Measurements from ENCODE around the gene DLEU7.

The DLEU7 gene

DNA sequence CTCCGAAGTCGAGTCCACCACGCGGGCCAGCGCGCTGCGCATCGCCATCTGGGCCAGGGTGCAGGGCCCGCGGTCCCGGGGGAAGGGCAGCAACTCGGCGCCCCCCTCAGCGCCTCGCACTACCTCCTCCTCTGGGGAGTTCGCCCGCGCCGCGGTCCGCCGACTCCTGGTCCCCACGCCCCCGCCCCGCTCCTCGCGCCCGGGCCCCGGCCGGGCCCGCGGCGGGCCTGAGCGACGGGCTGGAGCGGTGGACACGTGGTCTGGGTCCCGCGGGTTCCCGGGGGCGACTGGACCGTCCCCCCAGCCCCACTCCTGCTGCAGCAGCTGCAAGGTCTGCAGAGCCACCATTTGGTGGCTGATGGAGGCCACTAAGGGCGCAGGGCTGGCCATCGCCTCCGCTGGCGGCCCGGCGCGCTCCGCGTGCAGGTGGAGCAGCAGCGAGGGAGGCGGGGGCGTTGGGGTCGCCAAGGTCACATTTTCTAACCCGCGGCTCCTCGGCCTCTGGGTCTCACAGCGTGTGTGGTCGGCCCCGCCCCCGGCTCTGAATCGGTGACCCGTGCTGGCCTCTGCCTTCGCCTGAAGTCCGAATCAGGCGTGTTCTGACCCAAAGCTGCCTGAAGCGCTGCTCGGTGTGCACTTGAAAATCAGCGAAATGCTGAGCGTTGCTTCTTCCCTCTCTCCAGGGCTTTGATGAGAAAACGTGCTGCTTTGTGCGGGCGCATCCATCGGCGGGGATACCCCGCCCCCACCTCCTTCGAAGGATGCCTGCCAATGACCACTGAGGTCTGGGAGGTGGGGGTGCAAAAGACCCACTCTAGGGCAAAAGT is at the start of gene DLEU7:
DLEU7 (minus strand) TSS at position 436 of the 827 bp plus-strand sequence; CDS start at position 390, 46 bp downstream.
- TF ChIP-seq, protein P1, sequence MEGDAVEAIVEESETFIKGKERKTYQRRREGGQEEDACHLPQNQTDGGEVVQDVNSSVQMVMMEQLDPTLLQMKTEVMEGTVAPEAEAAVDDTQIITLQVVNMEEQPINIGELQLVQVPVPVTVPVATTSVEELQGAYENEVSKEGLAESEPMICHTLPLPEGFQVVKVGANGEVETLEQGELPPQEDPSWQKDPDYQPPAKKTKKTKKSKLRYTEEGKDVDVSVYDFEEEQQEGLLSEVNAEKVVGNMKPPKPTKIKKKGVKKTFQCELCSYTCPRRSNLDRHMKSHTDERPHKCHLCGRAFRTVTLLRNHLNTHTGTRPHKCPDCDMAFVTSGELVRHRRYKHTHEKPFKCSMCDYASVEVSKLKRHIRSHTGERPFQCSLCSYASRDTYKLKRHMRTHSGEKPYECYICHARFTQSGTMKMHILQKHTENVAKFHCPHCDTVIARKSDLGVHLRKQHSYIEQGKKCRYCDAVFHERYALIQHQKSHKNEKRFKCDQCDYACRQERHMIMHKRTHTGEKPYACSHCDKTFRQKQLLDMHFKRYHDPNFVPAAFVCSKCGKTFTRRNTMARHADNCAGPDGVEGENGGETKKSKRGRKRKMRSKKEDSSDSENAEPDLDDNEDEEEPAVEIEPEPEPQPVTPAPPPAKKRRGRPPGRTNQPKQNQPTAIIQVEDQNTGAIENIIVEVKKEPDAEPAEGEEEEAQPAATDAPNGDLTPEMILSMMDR (IDR thresholded peaks at IDR 0.05): no peak
- DNase-seq (ENCODE audit: low spot score): no peak
- Histone ChIP-seq H3K27ac (no peak within 1 kb of the TSS), H3K4me3 (peak within 1 kb of the TSS; percentile 68)

DNA sequence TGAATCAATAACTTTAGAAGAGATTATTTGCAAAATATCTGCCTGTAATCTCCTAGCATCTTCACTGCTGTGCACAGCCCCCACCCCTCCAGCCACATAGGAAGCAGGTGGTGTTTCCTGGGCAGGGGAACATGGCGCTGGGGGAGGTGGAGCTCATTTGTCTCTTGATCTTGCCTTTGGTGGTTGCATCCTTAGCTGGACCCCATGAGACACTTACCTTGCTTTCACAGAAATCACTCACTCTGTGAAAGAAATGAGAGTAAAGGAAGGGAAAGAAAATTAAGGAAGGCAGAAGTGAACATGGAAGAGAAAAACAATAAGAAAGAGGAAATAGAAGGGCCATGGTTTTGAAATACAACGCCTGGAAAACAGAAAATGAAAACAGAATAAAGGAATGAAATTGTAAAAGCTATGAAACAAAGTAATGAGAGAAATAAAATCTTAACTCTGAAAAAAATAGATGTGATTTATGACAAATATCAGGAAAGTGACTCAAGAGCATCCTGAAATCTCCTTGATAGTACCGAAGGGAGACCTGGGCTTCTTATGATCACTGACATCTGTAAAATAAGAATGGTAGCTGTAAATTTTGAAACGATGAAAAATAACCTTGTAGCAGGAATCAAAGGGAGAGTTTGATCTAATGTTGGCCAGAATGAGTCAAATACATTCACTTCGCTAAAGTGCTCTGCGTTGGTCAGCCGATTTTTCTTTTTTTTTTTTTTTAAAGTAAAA is 48.9 kb upstream of the DLEU7 start:
- no peak for DNase-seq (ENCODE audit: low spot score)
- Histone ChIP-seq H3K27ac (no peak overlapping the region), H3K4me3 (no peak overlapping the region)
- TF ChIP-seq, protein P1 (IDR thresholded peaks at IDR 0.05): no peak

DNA sequence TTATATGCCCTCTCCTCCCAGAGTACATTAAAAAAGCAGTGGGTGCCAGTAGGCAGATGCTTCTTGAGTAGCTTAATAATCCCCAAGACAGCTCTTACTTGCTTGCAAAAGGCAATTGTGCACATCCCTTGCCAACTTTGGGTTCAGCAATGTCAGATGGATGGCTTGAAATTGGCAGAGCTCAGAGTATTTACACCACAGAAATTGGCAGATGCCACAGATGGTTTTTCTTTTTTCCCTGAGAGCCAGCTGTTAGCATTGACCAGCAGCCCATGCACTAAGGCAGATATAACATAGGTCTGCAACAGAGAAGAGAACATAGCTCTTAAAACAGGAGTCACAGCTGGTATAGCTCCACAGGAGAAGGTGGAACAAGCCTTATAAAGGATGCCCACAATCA is 47.7 kb upstream of the DLEU7 start:
- H3K27ac ChIP-seq: no peak overlapping the region
- H3K4me3 ChIP-seq: no peak overlapping the region
- TF ChIP-seq, protein P1 (IDR thresholded peaks at IDR 0.05): no peak
- no peak for DNase-seq (ENCODE audit: low spot score)

DNA sequence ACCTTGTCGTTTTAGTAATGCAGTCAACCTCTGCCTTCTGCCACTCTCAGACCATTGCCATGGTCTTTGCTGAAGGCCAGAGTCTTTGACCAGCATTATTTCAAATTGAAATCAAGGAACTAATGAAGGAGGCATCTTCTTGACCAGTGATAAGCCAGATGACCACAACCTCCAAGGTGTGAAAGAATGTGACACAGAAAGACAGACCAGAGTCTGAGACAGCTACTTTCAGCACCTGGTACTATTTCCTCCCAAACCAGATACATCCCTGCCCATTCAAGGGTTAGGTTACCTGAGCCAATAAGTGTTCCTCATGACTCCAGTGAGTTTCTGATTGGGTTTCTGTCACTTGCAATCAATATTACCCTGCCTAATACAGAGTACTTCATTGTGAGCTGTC is 45.8 kb upstream of the DLEU7 start:
- no peak overlapping the region for H3K4me3 ChIP-seq
- no peak overlapping the region for H3K27ac ChIP-seq
- TF ChIP-seq, protein P1 (IDR thresholded peaks at IDR 0.05): no peak
- DNase-seq (ENCODE audit: low spot score): no peak

DNA sequence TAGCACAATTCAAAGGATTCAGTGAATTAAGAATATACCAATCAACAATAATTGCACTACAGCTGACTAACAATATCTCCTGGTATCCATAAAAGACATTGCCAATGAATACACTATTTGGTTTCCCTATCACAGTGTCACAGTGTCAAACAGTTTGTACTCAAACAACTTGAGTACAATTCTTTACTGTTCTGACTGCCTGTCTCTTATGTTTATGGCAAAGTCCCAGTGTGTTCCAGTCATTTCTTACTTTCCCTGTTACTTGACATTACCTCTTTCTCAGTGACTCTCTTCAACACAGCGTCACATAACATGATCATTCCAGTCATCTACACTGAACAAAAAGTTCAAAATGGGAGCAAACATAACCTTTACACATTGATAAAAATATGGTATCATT is 44.9 kb upstream of the DLEU7 start:
- no peak overlapping the region for H3K27ac ChIP-seq
- TF ChIP-seq, protein P1 (IDR thresholded peaks at IDR 0.05): no peak
- DNase-seq (ENCODE audit: low spot score): no peak
- no peak overlapping the region for H3K4me3 ChIP-seq

DNA sequence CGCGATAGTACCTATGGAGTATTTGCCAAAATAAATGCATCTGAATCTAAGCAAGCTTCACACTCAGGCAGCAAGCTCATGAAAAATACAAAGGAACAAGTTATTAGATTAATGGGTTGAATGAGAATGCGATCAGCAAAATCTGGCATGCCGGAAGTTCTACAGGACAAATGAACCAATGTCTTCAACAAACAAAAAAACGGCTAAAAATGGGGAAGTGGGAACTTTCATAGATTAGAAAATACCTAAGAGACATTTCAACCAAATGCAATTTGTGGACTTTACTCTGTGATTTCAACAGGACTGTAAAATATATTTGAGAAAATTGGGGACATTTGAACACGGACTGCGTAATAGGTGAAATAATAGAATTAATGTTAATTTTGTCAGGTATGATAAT is 43.7 kb upstream of the DLEU7 start:
- TF ChIP-seq, protein P1 (IDR thresholded peaks at IDR 0.05): no peak
- no peak overlapping the region for H3K4me3 ChIP-seq

More for the DNA sequence above, 43.7 kb upstream of the DLEU7 start:
- DNase-seq (ENCODE audit: low spot score): no peak
- no peak overlapping the region for H3K27ac ChIP-seq
